ENCODE measurements around the gene ROBO2.

The ROBO2 gene

DNA sequence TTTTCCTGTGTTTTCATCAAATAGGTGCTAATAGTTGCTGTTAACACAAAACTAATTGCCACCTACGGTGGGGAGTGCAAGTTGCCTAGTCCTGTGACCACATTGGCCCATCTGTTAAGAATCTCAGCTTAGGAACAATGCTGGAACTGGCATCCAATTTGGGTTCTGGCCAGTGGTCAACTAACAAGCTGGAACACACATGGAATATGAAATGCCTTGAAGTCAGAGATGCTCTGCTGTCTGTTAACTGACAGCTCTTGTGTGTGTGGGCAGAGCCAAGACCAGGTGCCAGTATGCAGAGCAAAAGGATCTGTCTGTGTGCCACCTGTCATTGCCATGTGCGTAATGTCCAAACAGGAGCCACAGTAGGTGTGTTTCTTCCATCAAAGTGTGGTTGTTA is 460.8 kb downstream of the ROBO2 start:
- no peak for DNase-seq (ENCODE audit: low read depth)

DNA sequence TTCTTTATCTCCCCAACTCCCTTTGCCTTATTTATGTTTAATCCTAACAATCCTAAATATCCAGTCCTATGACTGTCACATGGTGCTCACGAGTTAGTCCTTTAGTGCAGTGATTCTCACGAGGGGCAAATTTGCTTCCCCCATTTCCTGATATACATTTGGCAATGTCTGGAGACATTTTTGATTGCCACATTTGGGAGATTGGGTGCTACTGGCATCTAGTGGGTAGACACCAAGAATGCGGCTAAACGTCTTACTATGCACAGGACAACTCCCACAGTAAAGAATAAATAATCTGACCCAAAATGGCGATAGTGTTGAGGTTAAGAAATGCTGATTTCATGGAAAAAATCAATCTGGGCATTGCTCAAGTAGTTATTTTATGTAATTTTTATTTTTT is 466.5 kb downstream of the ROBO2 start:
- DNase-seq (ENCODE audit: low read depth) = no peak

- DNase-seq (ENCODE audit: low read depth) = no peak
Measured at GRCh38 chr3:77513542-77513941, 473.6 kb downstream of the ROBO2 start.

DNA sequence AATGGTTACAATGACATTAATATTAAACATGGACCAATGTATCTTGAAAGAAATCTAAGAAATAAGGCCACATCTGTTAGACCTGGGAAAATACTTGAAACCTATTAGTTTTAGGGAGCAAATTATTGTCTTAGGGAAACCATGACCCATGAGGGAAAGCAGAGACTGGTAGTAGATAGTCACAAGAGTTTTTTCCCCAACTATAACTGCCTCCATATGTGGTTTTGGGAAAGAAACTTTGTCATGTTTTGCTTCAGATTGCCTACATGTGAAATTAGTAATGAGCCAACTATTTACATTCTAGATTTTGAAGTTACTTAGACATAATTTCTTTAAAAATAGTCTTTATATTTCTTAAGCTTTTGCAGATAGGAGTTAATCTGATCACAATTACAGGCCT is 474.9 kb downstream of the ROBO2 start:
- no peak for DNase-seq (ENCODE audit: low read depth)

- DNase-seq (ENCODE audit: low read depth) = no peak
Measured at GRCh38 chr3:77524463-77524862, 484.6 kb downstream of the ROBO2 start.

- DNase-seq (ENCODE audit: low read depth) = no peak
Measured at GRCh38 chr3:77524946-77525682, 485.2 kb downstream of the ROBO2 start.

DNA sequence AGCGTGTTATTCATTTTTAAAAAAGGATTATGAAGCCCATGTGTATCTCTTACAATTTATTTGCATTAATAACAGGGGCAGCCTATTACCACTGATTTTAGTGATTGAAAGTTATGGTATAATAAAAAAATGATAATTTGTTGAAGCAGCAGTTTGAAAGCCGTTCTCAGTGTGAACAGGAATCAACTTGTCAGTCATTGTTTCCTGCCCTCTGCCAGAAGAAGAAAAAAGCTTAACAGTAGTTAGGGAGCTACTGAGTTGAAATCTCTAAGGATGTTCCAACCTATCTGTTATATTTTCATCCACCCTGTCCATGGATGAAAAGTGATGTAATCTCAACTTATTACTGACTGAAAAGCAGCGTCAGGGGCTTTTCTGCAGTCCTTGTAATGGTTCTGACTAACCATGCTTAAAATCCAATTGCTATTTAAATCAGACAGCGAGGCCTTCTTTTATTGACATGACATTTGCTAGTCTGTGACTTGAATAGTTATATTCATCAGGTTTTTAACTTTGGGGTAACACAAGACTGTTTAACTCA is 486.7 kb downstream of the ROBO2 start:
- no peak for DNase-seq (ENCODE audit: low read depth)

DNA sequence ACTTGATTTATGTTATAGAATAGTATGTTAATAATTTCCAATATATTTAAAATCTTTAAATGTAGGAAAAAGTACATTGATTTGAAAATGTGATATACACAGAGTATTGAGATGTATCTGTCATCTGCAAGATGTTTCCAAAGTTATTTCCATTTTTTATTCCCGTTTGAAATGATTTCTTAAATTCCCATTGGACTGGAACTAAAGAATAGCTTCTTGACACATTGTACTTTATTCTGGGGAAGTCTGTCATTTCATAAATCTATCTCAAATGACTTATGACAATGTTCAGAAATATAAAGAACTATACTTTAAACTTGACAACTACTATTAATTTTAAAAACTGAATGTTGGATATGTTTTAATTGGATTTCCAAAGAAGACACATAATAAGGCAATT is 489.6 kb downstream of the ROBO2 start:
- DNase-seq (ENCODE audit: low read depth) = no peak

- DNase-seq (ENCODE audit: low read depth) = no peak
Measured at GRCh38 chr3:77530870-77531269, 491.0 kb downstream of the ROBO2 start.

DNA sequence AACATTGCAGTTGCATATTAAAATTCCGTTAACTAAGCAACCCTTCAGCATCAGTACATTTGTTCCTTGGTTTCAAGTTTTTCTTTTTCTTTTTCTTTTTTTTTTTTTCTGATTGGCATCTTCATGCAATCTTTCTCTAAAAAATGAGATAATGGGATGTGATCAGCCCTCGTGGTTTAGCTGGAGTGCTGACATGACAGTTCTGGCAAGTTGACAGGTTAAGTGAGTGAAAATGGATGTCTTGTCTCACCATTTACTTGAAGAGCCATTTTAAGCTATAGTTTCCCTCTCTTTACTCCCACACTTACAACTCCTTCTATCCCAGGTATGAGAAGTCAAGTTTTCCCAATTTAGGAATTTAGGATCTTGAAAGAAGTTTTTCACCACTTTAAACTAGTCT is 495.2 kb downstream of the ROBO2 start:
- DNase-seq (ENCODE audit: low read depth) = no peak

DNA sequence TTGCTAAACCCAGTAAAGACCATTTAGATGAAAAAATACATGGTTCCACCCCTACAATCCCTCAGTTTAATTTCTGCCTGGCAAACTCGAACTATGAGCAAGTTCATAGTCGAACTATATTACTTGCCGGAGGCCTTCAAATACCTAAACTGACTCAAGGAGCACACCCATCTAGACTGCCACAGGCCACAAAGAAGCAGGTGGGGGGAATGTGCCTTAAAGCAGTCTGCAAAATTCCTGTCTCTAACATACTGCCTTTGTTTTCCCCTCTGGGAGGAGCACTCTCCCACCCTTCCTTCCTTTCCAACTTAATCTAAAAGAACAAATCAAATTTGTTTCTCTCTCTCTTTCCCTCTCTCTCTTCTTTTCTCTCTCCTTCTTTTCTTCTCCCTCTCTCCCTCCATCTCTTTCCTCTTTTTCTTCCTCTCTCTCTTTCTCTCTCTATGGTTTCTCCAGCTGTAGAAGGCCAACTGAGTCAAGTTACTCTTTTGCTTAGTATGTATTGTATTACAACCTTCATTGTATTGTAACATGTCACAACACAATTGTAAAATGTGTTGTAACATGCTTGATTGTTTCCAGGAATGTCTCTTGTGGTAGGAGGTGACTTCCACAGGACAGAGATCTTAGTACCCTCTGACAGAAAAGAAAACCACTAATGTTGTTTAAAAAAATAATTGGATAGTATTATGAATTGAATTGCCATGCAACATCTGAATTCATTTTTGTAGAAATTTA is 496.3 kb downstream of the ROBO2 start:
- DNase-seq (ENCODE audit: low read depth) = no peak

DNA sequence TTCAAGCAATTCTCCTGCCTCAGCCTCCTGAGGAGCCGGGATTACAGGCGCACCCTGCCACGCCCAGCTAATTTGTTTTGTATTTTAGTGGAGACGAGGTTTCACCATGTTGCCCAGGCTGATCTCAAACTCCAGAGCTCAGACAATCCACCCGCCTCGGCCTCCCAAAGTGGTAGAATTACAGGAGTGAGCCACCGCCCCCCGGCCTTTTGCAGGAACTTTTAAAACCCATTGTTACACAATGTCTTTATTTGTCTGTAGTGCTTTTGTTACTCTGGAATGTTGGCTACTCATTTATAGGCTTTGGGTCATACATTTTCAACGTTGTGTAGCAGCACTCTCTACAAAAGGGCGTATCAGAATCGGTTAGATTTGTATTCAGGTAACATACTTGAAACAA is 499.1 kb downstream of the ROBO2 start:
- no peak for DNase-seq (ENCODE audit: low read depth)

DNA sequence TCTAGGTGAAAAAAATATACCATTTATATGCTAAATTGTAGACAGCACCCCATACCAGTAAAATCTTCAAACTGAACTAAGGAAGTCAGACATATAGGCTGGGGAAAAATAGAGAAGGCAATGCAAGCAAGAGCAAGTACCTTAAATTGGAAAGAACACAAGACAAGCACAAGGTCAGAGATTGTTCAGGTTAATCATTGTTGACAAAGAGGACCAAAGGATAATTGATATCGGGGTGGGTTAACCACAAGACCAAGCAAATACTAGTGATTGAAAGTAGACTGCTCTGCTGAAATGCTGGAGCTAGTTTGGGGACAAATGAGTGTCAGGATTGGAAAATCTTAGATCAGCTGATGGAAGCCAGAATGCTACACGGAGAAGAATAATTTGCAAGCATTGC is 499.8 kb downstream of the ROBO2 start:
- no peak for DNase-seq (ENCODE audit: low read depth)

GRCh38 chr3:77541203-77541922 is 501.5 kb downstream of the ROBO2 start:
- DNase-seq (ENCODE audit: low read depth) = no peak

DNA sequence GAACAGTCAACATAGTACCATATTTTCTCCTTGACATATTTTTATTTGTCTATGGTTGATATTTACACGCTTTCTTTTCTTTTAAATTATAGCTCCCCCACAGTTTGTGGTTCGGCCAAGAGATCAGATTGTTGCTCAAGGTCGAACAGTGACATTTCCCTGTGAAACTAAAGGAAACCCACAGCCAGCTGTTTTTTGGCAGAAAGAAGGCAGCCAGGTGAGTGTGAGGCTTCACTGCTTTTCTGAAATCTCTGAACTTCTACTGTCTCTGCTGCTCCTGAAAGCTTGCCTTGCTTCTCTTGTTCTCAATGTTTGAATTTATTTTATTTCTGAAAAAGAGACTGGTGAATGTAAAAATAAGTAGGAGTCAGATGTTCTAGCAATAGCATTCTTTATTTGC is 506.3 kb downstream of the ROBO2 start:
- no peak for DNase-seq (ENCODE audit: low read depth)

DNA sequence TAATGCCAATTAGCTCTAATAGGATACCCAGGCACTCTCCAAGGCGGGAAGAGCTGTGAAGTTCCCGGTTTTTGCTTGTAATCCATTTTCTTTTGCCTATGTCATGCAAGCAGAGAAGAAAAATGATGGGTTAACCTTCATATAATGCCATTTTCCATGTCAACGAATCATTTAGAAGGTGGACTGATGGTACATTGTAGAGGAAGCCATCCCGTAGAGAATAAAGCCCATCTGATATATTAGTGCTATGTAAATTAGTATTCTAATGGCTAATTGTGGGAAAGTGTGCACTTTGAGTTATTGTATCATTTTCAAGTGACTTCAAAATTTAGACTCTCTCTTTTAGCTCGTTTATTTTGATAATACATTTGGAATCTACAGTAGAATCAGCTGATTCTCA is 509.1 kb downstream of the ROBO2 start:
- no peak for DNase-seq (ENCODE audit: low read depth)

DNA sequence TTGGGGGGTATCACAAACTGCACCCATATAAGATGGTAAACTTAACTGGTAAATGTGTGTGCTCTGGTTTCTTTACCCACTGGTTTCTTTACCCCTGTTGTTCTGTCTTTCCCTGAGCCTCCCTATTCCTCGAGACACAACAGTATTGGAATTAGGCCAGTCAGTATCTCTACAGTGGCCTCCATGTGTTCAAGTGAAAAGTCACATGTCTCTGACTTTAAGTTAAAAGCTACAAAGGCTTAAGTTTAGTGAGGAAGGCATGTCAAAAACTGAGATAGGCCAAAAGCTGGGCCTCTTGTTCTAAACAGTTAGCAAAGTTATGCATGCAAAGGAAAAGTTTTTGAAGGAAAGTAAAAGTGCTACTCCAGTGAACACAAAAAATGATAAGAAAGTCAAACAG is 513.3 kb downstream of the ROBO2 start:
- DNase-seq (ENCODE audit: low read depth) = no peak

- no peak for DNase-seq (ENCODE audit: low read depth)
Measured at GRCh38 chr3:77562089-77562488, 522.2 kb downstream of the ROBO2 start.

DNA sequence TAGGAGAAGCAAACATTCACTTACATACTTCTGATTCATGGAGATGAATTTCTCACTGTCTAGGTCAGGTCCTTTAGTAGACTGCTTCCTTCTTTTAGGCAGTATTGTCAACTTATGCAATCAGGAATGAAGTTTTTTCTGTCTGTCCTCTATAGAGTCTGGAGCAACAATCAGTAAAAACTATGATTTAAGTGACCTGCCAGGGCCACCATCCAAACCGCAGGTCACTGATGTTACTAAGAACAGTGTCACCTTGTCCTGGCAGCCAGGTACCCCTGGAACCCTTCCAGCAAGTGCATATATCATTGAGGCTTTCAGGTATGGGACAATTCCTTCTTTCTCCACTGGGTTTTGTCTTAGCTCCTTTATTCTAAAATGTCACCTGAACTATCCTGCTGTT is 523.1 kb downstream of the ROBO2 start:
- no peak for DNase-seq (ENCODE audit: low read depth)

- no peak for DNase-seq (ENCODE audit: low read depth)
Measured at GRCh38 chr3:77566055-77566454, 526.2 kb downstream of the ROBO2 start.

GRCh38 chr3:77571971-77572715 is 532.2 kb downstream of the ROBO2 start:
- no peak for DNase-seq (ENCODE audit: low read depth)

DNA sequence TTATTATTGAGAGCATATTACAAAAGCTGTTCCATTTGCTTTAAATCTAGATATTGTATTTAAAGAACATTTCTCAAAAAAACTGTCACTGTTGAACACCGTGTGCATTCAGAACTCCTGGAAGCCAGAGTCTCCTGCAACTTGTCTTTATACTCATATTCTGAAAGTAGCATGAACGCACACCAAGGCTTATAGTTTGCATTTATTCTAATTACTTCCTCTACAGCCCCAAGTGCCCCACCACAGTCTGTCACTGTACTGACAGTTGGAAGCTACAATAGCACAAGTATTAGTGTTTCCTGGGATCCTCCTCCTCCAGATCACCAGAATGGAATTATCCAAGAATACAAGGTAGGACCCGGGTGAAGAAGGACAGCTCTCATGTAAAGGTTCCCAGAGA is 537.4 kb downstream of the ROBO2 start:
- DNase-seq (ENCODE audit: low read depth) = no peak

Data from activated T-cell treated with anti-CD3 and anti-CD28 coated beads for 1 hour (primary cell).